Breast epithelium (tissue), 3 donors: ENCODE data around the gene KCND2.

ENCODE experiments used
- POLR2AphosphoS5 ChIP-seq, 3 donors: sonication (generic); formaldehyde crosslinking; IDR thresholded peaks; one replicate each; pipeline ENCODE4 v1.6.1; 2017; ENCODE audit warnings: antibody characterized with exemption in 3 of 3
- TF ChIP-seq, protein P1 (sequence below), 3 donors: fragments of 450-650 bp; IDR thresholded peaks; one replicate each; pipeline ENCODE4 v1.5.1; 2016 to 2017; ENCODE audit warnings: antibody characterized with exemption in 3 of 3, mild to moderate bottlenecking in 3 of 3, moderate library complexity in 3 of 3

GRCh38 chr7:120233338-120233737, 39.6 kb upstream of the KCND2 start:
- TF ChIP-seq, protein P1, sequence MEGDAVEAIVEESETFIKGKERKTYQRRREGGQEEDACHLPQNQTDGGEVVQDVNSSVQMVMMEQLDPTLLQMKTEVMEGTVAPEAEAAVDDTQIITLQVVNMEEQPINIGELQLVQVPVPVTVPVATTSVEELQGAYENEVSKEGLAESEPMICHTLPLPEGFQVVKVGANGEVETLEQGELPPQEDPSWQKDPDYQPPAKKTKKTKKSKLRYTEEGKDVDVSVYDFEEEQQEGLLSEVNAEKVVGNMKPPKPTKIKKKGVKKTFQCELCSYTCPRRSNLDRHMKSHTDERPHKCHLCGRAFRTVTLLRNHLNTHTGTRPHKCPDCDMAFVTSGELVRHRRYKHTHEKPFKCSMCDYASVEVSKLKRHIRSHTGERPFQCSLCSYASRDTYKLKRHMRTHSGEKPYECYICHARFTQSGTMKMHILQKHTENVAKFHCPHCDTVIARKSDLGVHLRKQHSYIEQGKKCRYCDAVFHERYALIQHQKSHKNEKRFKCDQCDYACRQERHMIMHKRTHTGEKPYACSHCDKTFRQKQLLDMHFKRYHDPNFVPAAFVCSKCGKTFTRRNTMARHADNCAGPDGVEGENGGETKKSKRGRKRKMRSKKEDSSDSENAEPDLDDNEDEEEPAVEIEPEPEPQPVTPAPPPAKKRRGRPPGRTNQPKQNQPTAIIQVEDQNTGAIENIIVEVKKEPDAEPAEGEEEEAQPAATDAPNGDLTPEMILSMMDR (IDR thresholded peaks at IDR 0.05) = no peak
- TF ChIP-seq POLR2AphosphoS5 (IDR thresholded peaks at IDR 0.05) = no peak
